GM19468 (cell line): ENCODE results near the gene LDB2.

Experiments
- ATAC-seq: cut with Tn5 transposase; IDR thresholded peaks from one replicate; pipeline ENCODE4 v1.9.1; 2021; ENCODE audit warnings: mild to moderate bottlenecking, moderate library complexity, moderate number of reproducible peaks; ENCODE audit not compliant: unreplicated experiment; ENCODE audit errors: extremely low read depth

LDB2 gene

GRCh38 chr4:16617011-16617410, 281.4 kb downstream of the LDB2 start:
- ATAC-seq = no peak

GRCh38 chr4:16609170-16609758, 289.2 kb downstream of the LDB2 start:
- no peak for ATAC-seq

- ATAC-seq = no peak
These were observed 289.8 kb downstream of the LDB2 start for GRCh38 chr4:16608611-16609125.

- ATAC-seq = no peak
These were observed 290.3 kb downstream of the LDB2 start for GRCh38 chr4:16608123-16608522.

GRCh38 chr4:16607241-16608066, 291.0 kb downstream of the LDB2 start:
- no peak for ATAC-seq

GRCh38 chr4:16606691-16607090, 291.8 kb downstream of the LDB2 start:
- no peak for ATAC-seq

- ATAC-seq = no peak
These were observed 295.3 kb downstream of the LDB2 start for GRCh38 chr4:16603178-16603577.

- no peak for ATAC-seq
These were observed 299.7 kb downstream of the LDB2 start for GRCh38 chr4:16598597-16599206.

- ATAC-seq = no peak
These were observed 300.4 kb downstream of the LDB2 start for GRCh38 chr4:16597845-16598596.

GRCh38 chr4:16597443-16597842, 301.0 kb downstream of the LDB2 start:
- no peak for ATAC-seq

GRCh38 chr4:16596267-16596666, 302.2 kb downstream of the LDB2 start:
- ATAC-seq = no peak

- no peak for ATAC-seq
These were observed 304.3 kb downstream of the LDB2 start for GRCh38 chr4:16594128-16594527.

- ATAC-seq = no peak
These were observed 305.1 kb downstream of the LDB2 start for GRCh38 chr4:16593386-16593785.

- ATAC-seq = no peak
These were observed 307.1 kb downstream of the LDB2 start for GRCh38 chr4:16591272-16591826.

GRCh38 chr4:16590797-16591196, 307.6 kb downstream of the LDB2 start:
- no peak for ATAC-seq

GRCh38 chr4:16588651-16589050, 309.8 kb downstream of the LDB2 start:
- no peak for ATAC-seq

GRCh38 chr4:16588149-16588548, 310.3 kb downstream of the LDB2 start:
- ATAC-seq = no peak

GRCh38 chr4:16585053-16585452, 313.4 kb downstream of the LDB2 start:
- no peak for ATAC-seq

- ATAC-seq = no peak
These were observed 314.7 kb downstream of the LDB2 start for GRCh38 chr4:16583764-16584163.

- ATAC-seq = no peak
These were observed 315.9 kb downstream of the LDB2 start for GRCh38 chr4:16582526-16582925.
